Nephron (organoid): ENCODE measurements around the gene PTGES3.

ENCODE experiments used
- H3K27ac Mint-ChIP-seq, 3 experiments: 2 replicates each; pipeline ENCODE4 v1.8.0; 2020; ENCODE audit warnings: mixed read lengths in 3 of 3, mild to moderate bottlenecking in 2 of 3, moderate library complexity in 1 of 3
- H3K27me3 Mint-ChIP-seq: 2 replicates; pipeline ENCODE4 v1.8.0; 2021; ENCODE audit warnings: low read depth, mild to moderate bottlenecking, moderate library complexity, mixed read lengths
- H3K36me3 Mint-ChIP-seq: 2 replicates; pipeline ENCODE4 v1.8.0; 2020; ENCODE audit warnings: low read depth, mixed read lengths
- H3K4me1 Mint-ChIP-seq: 2 replicates; pipeline ENCODE4 v1.8.0; 2020; ENCODE audit warnings: mixed read lengths
- H3K4me3 Mint-ChIP-seq, 3 experiments: 2 replicates each; pipeline ENCODE4 v1.8.0; 2020; ENCODE audit warnings: mild to moderate bottlenecking in 3 of 3, mixed read lengths in 3 of 3, moderate library complexity in 2 of 3
- H3K9me3 Mint-ChIP-seq: 2 replicates; pipeline ENCODE4 v1.8.0; 2020; ENCODE audit warnings: mixed read lengths
- CTCF ChIP-seq, 3 experiments: fragments of 200-600 bp; sonication (generic); IDR thresholded peaks; one replicate each; pipeline ENCODE4 v1.5.0; 2021; ENCODE audit warnings: antibody characterized with exemption in 3 of 3; ENCODE audit not compliant: unreplicated experiment in 3 of 3

Gene PTGES3

GRCh38 chr12:56631790-56632700 is 56.0 kb downstream of the PTGES3 start:
- H3K4me3 Mint-ChIP-seq = peak overlapping the region; percentile 88 to 99 (median 96)
- TF ChIP-seq CTCF (IDR thresholded peaks at IDR 0.05; ENCODE audit: unreplicated experiment in 3 of 3) = no peak
- no peaks in the 10 kb centered on the region for H3K27me3 Mint-ChIP-seq
- peak overlapping the region; percentile 49 to 98 (median 95) for H3K27ac Mint-ChIP-seq
- H3K4me1 Mint-ChIP-seq = peaks cover 64% of the 10 kb centered on the region
- no peaks in the 10 kb centered on the region for H3K9me3 Mint-ChIP-seq
- peaks cover 9% of the 10 kb centered on the region for H3K36me3 Mint-ChIP-seq

GRCh38 chr12:56630180-56630632 is 57.9 kb downstream of the PTGES3 start, which contains the start of gene BAZ2A:
TSS of gene BAZ2A (minus strand) at chr12:56630326. CDS start at chr12:56617530, 12,796 bp downstream.
- peak within 1 kb of the TSS; percentile 79 to 92 (median 87) for H3K27ac Mint-ChIP-seq
- no peaks in the 10 kb centered on the region for H3K27me3 Mint-ChIP-seq
- peaks cover 50% of the 10 kb centered on the region for H3K4me1 Mint-ChIP-seq
- no peak for TF ChIP-seq CTCF (IDR thresholded peaks at IDR 0.05; ENCODE audit: unreplicated experiment in 3 of 3)
- no peaks in the 10 kb centered on the region for H3K9me3 Mint-ChIP-seq
- peak within 1 kb of the TSS; percentile 88 to 99 (median 96) for H3K4me3 Mint-ChIP-seq
- peaks cover 14% of the 10 kb centered on the region for H3K36me3 Mint-ChIP-seq

DNA sequence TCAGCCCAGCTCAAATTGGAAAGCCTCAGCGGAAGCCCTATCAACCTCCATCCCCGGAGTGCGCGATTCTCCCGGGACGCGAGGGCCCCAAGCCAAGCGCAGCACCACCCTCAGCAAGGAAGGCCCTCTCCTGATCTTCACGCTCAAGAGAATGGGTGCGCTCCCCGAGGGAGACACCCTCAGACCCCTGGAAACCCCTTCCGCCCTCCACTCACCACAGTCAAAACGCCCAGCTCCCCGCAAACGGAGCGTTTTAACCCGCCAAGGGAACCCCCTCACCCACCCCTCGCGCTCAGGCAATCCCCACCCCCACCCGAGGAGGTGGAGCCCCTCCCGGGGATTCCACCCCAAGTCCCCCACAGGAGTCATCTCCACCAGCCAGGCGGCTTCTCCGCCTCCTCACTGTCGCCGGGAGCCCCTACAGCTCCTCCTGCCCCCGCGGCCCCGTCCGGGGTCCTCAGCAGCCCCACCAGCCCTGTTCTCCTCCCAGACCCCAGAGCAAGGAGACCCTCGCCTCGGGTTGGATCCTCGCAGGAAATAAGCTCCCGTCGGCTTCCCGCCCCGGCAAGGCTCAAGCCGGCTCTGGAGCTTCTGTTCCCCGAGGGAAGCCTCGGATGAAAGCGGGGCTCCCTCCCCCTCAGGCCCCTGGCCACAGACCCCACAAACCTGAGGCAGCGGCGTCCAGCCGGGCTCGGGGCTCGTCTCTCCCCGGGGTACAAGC is 58.5 kb downstream of the PTGES3 start:
- Mint-ChIP-seq H3K4me1 (peaks cover 45% of the 10 kb centered on the region), H3K36me3 (peaks cover 14% of the 10 kb centered on the region), H3K27me3 (no peaks in the 10 kb centered on the region), H3K9me3 (no peaks in the 10 kb centered on the region), H3K4me3 (peak overlapping the region; percentile 88 to 99 (median 96)), H3K27ac (peak overlapping the region; percentile 79 to 92 (median 87))
- TF ChIP-seq CTCF (IDR thresholded peaks at IDR 0.05; ENCODE audit: unreplicated experiment in 3 of 3) = no peak

- Mint-ChIP-seq H3K27ac (peak overlapping the region; percentile 79 to 92 (median 87)), H3K27me3 (no peaks in the 10 kb centered on the region), H3K36me3 (peaks cover 22% of the 10 kb centered on the region), H3K4me3 (peak overlapping the region; percentile 88 to 99 (median 96)), H3K9me3 (no peaks in the 10 kb centered on the region), H3K4me1 (peaks cover 42% of the 10 kb centered on the region)
- TF ChIP-seq CTCF (IDR thresholded peaks at IDR 0.05; ENCODE audit: unreplicated experiment in 3 of 3) = no peak
These were observed 59.2 kb downstream of the PTGES3 start for GRCh38 chr12:56628671-56629458.

DNA sequence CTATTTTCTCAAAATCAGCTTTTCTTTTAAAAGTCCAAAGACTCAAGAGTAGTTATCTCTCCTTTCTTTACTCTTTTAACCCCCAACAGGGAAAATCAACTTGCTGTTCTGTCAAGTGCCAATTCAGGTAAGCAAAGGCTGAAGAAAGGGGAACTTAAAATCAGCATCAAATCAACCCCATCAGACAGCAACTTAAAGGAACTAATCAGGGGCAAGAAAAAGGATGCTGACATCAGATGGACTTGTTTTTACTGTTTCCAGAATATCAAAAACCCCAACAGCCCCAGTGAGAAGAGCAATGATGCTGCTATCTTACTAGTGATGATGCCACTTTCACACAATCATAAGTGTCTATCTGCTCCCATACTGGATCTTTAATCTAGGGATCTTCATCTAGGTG is 61.4 kb downstream of the PTGES3 start:
- peak overlapping the region in 2 of 3 experiments; percentile 8 to 25 for H3K4me3 Mint-ChIP-seq
- no peak for TF ChIP-seq CTCF (IDR thresholded peaks at IDR 0.05; ENCODE audit: unreplicated experiment in 3 of 3)
- H3K27me3 Mint-ChIP-seq = no peaks in the 10 kb centered on the region

More for the DNA sequence above, 61.4 kb downstream of the PTGES3 start:
- H3K9me3 Mint-ChIP-seq = no peaks in the 10 kb centered on the region
- peaks cover 34% of the 10 kb centered on the region for H3K36me3 Mint-ChIP-seq
- H3K4me1 Mint-ChIP-seq = peaks cover 31% of the 10 kb centered on the region
- no peak overlapping the region for H3K27ac Mint-ChIP-seq
